ENCODE measurements around the gene ILDR1.
"Not testable (repeated sequence)": the region's sequence is repeated elsewhere in the genome, so short reads cannot be mapped to it uniquely, and the experiment has no call there.

ILDR1 gene

GRCh38 chr3:122021811-122022401 is at the start of gene ILDR1:
Gene ILDR1, minus strand, starts transcription at chr3:122022247. Its CDS starts 170 bp downstream, at chr3:122022077.
- peak; percentile 33 for DNase-seq (ENCODE audit: low spot score)

DNA sequence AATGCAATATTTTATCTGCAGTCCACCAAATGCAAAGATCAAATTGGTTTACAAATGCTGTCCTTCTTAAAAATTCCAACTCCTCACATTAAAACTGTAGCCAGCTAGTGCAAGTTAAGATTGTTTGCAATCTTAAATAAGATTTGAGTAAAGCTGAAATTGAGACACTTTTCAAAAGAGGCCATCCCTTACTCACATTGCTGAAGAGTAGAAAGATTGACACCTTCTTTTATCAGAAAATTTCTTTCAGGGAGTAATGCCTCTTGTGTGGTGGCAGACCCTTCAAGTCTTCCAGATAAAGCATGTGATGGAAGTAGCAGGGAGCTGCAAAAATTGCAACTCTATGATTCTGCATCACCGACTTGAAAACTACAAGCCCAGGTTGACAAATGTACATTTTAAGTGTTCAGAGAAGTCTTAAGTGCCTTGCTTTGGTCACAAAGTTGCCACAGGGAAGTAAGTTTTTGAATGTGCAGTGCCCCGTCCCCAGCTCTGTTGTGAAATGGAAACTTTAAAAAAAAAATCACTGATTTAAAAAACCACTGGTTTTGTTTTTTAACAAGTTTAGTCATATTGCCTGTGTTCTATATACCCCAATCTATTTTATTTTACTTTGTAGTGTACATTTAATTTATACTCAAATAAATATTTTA is 45.7 kb upstream of the ILDR1 start:
- peak; percentile 59 for DNase-seq (ENCODE audit: low spot score)

DNA sequence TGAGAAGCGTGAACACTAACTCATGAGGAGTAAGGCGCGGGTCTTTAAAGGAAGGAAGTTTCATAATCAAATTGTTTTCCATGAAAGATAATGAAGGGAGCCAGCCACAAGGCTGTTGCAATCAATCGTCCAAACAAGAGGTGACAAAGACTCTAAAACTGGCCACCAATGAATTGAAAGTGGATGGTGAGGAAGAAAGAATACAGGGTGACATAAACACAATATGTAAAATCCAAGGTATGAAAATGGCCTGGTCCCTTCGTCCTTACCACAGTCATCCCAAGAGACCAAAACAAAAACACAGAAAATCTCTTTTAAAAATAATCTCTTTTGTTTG is 45.1 kb upstream of the ILDR1 start:
- peak; percentile 38 for DNase-seq (ENCODE audit: low spot score)

DNA sequence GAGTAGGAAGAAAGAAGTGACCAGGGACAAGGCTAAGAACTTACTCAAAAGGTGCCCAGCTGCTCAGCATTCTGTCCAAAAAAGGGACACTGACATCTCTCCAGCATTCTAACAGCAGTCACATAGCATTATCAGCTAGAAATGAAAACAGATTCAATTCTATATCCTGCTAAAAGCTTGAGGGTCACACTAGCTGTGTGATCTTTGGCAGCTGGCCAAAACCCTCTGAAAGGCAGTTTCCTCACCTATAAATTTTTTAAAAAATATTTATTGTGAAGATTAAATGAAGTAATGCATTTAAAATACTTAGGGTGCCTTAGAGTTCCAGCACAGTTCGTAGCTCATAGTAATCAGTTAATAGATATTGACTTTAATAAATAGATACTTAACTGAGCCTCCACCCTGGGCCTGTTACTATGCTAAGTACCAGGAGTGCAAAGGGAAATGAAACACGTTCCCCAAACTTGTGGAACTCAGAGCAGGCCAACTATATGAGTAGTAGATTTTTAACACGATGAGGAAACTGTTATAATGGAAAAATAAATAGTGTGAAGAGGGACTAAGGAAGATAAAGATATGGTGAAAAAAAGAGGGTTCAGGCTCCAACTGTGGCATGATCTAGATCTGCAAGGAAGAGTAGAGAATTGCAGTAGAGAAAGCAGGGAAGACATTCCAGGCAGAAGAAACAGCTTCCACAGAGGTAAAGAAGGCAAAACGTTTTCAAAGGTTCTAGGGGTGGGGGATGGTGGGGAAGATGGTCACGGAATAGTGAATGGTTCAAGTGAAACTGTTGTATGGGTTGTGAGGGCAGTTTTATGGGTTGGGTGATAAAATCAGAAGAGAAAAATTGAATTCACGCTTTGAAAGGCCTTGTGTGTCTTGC is 44.5 kb upstream of the ILDR1 start:
- peak; percentile 64 for DNase-seq (ENCODE audit: low spot score)

DNA sequence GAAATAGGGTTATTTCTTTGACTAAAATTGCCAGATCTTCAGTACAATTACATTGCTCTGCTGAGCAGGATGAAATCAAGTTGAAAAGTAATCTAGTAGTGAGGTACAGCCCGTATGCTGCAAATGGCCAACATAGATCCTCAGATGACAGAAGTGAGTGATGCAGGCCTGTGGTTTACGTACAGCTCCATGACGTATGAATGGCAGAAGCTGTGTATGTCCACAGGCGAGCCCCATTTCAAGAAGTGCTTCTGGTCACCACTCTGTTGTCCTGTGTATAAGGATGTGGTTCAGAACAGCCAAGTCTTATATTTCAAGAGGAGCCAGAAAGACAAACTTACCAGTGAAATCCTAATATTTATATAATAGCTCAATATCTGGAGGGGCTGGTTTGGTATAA is 42.3 kb upstream of the ILDR1 start:
- DNase-seq (ENCODE audit: low spot score): no peak

DNA sequence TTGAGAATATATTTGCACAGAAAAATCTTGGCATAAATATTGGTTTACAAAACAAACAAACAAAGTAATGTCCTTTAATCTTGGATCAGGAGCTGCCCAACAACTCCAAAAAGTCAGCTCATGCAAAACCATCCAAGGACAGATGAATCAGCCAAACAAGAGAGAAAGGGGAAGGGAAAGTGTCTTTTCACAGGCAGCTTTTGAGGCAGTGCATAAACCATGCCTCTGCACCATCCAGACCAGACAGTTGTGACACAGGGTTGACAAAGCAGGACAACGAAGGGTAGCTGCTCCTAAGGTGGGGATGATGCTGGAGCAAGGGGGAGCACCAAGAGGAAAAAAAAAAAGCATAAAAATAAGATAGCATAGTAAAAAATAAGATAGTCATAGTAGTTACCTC is 41.9 kb upstream of the ILDR1 start:
- peak; percentile 33 for DNase-seq (ENCODE audit: low spot score)

- no peak for DNase-seq (ENCODE audit: low spot score)
Observed at GRCh38 chr3:122060040-122060698, 38.1 kb upstream of the ILDR1 start.

- no peak for DNase-seq (ENCODE audit: low spot score)
Observed at GRCh38 chr3:122058294-122058693, 36.2 kb upstream of the ILDR1 start.

- DNase-seq (ENCODE audit: low spot score): no peak
Observed at GRCh38 chr3:122057671-122058070, 35.6 kb upstream of the ILDR1 start.

- DNase-seq (ENCODE audit: low spot score): peak; percentile 72
Observed at GRCh38 chr3:122055215-122055614, 33.2 kb upstream of the ILDR1 start, which contains the start of gene CD86. Gene CD86, plus strand, starts transcription at chr3:122055362. Its CDS starts 128 bp downstream, at chr3:122055490.

DNA sequence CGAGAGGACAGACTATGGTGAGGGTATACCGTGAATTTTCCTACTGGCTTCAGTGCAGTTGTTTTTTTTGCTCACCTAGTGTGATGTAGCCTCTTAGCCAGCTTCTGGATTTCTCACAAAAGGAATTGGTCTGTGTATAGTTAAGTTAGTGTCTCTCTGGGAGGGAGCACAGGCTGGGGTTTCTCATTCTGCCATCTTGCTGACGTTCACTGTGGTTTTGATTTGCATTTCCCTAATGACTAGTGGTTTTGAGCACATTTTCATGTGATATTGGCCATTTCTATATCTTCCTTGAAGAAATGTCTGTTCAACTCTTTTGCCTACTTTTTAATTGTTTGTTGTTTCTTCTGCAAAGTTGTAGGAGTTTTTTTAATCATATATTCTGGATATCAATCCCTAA is 30.9 kb upstream of the ILDR1 start:
- peak; percentile 78 for DNase-seq (ENCODE audit: low spot score)

DNA sequence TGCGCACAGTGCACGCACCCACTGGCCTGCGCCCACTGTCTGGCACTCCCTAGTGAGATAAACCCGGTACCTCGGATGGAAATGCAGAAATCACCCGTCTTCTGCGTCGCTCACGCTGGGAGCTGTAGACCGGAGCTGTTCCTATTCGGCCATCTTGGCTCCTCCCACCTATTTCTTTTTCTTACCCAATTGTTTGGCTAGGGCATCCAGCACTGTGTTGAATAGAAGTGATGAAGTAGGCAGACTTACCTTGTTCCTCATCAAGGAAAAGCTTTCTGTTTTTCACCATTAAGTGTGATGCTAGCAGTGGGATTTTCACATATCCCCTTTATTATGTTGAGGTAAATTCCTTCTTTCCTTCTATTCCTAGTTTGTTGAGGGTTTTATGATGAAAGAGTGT is 25.7 kb upstream of the ILDR1 start:
- DNase-seq (ENCODE audit: low spot score): not testable (repeated sequence)

DNA sequence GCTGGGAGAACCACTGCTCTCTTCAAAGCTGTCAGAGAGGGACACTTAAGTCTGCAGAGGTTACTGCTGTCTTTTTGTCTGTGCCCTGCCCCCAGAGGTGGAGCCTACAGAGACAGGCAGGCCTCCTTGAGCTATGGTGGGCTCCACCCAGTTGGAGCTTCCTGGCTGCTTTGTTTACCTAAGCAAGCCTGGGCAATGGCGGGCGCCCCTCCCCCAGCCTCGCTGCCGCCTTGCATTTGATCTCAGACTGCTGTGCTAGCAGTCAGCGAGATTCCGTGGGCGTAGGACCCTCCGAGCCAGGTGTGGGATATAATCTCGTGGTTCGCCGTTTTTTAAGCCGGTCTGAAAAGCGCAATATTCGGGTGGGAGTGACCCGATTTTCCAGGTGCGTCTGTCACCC is 25.2 kb upstream of the ILDR1 start:
- not testable (repeated sequence) for DNase-seq (ENCODE audit: low spot score)

DNA sequence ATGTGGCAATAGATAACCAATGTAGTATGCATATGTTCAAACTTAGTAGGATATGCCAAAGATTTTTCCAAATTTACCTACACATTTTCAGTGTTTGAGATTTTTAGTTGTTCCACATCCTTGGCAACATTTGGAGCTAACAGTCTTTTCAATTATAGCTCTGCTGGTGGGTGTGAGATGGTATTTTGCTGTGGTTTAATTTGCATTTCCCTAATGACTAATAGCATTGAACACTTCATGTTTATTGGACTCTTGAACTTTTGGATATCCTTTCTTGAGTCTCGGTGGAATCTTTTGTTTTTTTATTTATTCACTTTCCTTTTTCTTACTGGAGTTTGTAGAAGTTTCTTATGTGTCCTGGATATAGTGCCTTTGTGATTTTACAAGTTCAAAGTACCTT is 11.0 kb upstream of the ILDR1 start:
- no peak for DNase-seq (ENCODE audit: low spot score)

GRCh38 chr3:122032531-122032930 is 10.5 kb upstream of the ILDR1 start:
- DNase-seq (ENCODE audit: low spot score): no peak

DNA sequence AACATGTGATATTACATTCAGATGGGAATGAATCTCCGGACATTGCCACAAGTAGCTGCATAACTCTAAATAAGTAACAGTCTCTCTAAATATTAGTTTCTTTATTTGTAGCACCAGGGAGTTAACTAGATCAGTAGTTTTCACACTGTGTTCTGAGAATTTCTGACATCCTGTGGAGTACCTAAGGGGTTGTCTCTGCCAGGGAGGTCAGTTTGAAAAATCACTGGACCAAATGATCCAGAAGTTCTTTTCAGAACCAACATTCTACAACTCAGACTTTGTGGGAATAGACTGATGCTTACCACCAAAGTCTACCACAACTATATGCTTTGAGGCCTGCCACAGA is 9.0 kb upstream of the ILDR1 start:
- DNase-seq (ENCODE audit: low spot score): no peak

DNA sequence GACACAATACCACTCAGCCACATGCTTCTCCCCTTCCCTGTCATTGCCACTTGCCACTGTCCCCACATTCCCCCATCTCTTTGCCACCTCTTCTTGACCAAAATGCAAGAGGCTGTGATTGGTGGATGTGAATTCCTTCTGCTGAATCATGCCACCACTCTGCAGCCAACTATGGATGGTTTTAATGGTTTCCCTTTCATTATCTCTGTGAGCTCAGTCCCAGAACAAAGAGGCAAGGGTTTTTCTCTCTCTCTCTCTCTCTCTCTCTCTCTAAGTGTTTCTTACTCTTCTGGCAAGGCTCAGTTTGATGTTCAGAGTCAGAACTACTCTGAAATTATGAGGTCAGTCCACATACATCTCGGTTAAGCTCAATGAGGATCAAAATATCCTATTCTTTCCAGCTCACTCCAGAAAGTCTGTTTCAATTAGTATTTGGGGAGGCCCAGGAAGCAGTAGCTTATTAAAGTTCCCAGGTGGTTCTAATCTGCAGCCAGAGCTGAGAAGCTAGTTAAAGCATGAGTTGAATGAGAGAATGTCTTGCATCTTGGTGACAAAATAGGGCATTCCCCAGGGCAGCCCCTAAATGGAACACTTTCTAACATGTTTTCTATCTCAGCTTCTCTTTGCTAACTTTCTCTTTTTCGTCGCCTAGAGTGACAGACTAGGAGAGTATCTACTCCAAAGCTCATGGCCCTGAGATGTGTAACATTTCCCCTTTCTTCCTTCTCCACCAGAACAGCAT is 8.5 kb upstream of the ILDR1 start:
- DNase-seq (ENCODE audit: low spot score): peak; percentile 32

GRCh38 chr3:122025296-122025695 is 3.2 kb upstream of the ILDR1 start:
- no peak for DNase-seq (ENCODE audit: low spot score)

GRCh38 chr3:122024800-122025199 is 2.8 kb upstream of the ILDR1 start:
- DNase-seq (ENCODE audit: low spot score): no peak

GRCh38 chr3:122023335-122023910 is 1.4 kb upstream of the ILDR1 start:
- no peak for DNase-seq (ENCODE audit: low spot score)

DNA sequence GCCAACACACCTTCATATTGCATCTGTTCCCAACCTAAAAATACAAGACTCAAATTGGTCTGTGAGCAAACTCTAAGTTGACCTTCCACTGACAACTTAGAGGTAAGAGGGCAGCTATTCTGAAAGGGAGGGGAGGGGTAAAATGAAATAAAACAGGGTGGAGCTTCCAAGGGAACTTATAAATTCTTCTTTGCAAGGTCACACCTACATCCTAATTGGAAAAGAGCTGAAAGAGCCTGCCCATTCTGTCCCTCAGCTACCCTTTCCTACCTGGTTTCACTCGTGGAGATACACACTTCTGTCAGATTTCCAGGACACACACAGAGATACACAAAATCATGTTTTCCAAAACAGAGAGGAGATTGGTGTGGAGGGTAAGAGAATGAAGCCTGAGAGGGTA is 1.0 kb downstream of the ILDR1 start:
- DNase-seq (ENCODE audit: low spot score): no peak

DNA sequence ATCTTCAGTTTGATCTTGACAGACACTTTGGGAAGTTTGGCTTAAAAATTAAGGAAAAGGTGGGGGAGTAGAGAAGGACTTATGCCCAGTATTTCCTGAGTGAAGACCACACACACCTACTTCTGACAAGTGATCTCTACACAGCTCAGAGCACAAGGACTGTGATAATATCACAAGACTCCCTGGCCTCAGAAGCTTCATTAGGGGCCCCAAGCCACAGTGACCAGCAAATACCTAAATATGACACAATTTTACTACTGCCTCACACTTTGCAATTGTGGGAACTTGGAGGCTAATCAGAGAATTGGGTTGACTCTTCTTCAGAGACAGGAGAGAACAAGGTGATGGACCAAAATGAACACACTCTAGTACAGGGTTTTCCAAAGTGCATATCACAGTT is 2.6 kb downstream of the ILDR1 start:
- DNase-seq (ENCODE audit: low spot score): no peak

Measured in NAMALWA (cell line).